GM18519 (cell line): ENCODE results near the gene LENG8.
"Not testable (repeated sequence)": the region's sequence is repeated elsewhere in the genome, so short reads cannot be mapped to it uniquely, and the experiment has no call there.

Experiments used
- ATAC-seq: cut with Tn5 transposase; IDR thresholded peaks from one replicate; pipeline ENCODE4 v1.9.1; 2021; ENCODE audit warnings: mild to moderate bottlenecking, moderate library complexity; ENCODE audit not compliant: unreplicated experiment, low FRiP score

LENG8 gene

GRCh38 chr19:54475706-54476105 lies 26.7 kb downstream of the LENG8 start:
- ATAC-seq = no peak

DNA sequence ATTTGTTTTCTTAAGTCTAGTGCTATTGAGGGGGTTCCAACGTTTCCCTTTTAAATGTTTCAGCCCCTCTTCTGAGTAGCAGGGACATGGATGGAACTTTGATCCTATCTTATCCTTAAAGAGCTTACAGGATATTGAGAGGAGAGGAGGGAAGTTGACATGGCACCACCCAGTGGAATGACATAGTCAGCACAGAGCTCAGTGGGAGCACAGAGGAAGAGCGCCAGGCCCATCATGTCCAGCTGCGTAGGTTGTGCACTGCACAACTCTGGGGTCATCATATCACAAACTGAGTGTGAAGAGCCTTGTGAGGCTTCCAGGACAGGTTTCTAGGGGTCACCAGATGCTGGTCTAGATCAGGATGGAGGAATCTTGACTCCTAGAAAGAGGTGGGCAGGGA lies 28.7 kb downstream of the LENG8 start:
- ATAC-seq = no peak

- no peak for ATAC-seq
Measured at GRCh38 chr19:54478677-54479266, 29.8 kb downstream of the LENG8 start.

GRCh38 chr19:54480051-54480450 lies 31.1 kb downstream of the LENG8 start:
- ATAC-seq = no peak

GRCh38 chr19:54481326-54481930 lies 32.4 kb downstream of the LENG8 start:
- no peak for ATAC-seq

- ATAC-seq = no peak
Measured at GRCh38 chr19:54482889-54483288, 33.9 kb downstream of the LENG8 start.

- no peak for ATAC-seq
Measured at GRCh38 chr19:54484451-54484850, 35.5 kb downstream of the LENG8 start.

DNA sequence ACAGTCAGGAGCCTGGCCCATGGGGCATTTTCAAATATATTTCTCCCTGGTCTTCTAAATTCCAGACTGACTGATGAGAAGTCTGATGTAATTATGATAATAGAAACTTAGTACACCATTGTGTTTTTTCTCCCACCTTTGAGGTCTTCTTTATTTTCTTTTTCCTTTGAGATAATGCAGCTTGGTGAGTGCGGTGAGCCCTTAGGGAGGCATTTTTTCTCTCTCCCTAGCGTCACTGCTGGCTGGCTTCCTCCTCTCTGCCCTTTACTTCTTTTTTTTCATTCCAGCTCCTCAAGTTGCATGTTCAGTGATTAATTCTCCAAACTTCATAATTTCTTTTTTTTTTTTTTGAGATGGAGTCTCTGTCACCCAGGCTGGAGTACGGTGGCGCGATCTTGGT lies 36.9 kb downstream of the LENG8 start:
- no peak for ATAC-seq

- no peak for ATAC-seq
Measured at GRCh38 chr19:54489341-54489740, 40.3 kb downstream of the LENG8 start.

DNA sequence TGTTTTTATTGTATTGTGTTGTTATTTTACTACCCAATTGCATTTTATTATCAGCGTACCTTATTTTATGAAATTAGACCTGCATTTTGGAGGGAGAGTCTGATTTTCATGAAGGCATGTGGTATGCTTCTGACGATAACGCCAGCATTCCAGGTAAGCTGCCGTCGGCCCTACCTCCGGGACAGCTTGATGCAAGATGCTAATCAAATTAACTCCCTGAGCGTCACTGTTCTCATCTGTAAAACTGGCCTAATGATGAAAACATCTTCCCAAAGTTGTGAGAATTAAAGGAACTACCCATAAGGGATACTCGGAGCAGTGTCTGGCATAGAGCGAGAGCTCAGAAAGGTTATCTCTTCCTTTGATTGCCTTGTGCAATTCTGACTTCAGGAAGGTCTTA lies 40.8 kb downstream of the LENG8 start:
- no peak for ATAC-seq

DNA sequence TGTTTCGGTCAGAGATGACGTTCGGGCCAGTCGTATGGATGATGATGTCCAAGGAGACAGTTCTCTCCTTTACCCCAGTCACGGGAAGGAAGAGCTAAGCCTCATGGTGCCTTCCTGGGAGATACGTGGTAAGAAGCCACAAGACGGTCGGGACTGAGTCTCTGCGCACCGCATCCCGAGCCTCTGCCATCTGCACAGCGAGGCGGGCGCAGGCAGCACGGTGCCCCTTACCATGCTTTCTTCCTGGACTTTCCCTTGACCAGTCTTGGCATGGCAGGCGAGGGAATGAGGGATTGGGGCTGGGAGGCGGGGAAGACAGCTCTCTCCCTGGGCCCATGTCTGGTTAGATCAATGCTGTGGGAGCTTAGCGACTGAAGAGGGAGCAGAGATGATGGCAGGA lies 43.6 kb downstream of the LENG8 start:
- no peak for ATAC-seq

DNA sequence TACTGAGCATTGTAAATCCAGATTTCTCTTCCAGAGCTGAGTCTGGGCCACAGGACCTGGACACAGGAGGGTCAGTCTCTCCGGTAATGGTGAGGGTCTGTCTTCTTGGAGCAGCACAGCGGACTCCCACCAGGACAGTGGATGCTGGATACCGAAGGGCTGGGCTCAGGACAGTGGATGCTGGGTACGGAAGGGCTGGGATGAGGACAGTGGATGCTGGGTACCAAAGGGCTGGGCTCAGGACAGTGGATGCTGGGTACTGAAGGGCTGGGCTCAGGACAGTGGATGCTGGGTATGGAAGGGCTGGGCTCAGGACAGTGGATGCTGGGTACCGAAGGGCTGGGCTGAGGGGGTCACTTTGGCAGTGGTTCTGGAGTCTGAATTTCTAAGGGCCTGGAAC lies 44.1 kb downstream of the LENG8 start:
- not testable (repeated sequence) for ATAC-seq

DNA sequence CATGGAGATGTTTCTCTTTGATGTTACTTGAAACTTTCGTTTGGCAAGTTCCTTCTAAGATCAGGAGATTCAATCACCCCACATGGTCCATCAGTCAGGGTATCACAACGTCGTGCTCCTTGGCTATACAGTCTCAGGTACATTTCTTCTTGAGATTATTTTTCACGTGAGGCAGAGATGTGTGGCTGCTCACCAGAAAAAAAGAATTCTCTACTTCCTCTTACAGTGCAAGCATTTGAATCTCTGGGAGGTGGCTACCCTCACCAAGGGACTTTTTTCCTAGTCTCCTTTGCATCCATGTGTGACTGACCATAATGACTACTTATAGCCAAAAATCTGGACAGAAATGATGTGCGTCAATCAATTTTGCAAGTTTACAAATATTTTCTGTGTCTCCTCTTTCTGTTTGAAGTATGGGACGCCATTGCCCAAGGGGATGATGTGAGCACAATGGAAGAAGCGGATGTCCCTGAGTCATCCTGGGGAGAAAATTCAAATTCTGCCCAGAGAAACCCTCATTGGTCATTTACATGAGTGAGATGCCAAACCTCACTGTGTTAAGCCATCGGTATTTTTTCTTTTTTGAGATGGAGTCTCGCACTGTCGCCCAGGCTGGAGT lies 45.1 kb downstream of the LENG8 start:
- ATAC-seq = no peak

GRCh38 chr19:54495284-54495683 lies 46.3 kb downstream of the LENG8 start:
- not testable (repeated sequence) for ATAC-seq

GRCh38 chr19:54497747-54498450 lies 48.9 kb downstream of the LENG8 start:
- not testable (repeated sequence) for ATAC-seq

GRCh38 chr19:54498451-54498772 lies 49.4 kb downstream of the LENG8 start:
- ATAC-seq = not testable (repeated sequence)

DNA sequence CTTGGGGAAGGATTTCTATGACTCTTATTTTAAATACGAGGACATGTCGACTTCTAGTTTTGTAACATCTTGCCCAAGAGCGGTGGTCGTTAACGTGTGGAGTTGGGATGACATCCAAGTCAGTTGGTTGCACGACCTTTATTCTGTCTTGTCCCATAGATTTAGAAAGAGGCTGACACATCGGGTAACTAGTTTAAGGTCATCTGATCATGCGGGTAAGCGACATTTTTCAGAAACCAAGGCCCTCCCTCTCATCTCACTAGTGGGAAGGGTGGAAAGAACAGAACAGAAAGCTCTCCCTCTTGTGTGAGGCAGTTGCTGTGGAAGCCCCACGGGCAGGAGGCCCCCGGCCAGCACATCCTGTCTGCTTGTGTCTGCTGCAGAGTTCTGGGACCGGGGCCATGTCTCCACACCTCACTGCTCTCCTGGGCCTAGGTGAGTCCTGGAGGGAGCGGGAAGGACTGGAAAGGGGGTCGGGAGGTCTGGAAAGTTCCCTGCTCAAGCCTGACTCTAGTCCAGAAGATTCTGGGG lies 53.6 kb downstream of the LENG8 start, which contains the start of gene LAIR2:
Gene LAIR2, plus strand, starts transcription at position 314 of the 531 bp plus-strand sequence. Its CDS starts 88 bp downstream, at position 402.
- ATAC-seq = no peak

- ATAC-seq = not testable (repeated sequence)
Measured at GRCh38 chr19:54505542-54505941, 56.5 kb downstream of the LENG8 start.

GRCh38 chr19:54506079-54506478 lies 57.1 kb downstream of the LENG8 start:
- ATAC-seq = no peak

DNA sequence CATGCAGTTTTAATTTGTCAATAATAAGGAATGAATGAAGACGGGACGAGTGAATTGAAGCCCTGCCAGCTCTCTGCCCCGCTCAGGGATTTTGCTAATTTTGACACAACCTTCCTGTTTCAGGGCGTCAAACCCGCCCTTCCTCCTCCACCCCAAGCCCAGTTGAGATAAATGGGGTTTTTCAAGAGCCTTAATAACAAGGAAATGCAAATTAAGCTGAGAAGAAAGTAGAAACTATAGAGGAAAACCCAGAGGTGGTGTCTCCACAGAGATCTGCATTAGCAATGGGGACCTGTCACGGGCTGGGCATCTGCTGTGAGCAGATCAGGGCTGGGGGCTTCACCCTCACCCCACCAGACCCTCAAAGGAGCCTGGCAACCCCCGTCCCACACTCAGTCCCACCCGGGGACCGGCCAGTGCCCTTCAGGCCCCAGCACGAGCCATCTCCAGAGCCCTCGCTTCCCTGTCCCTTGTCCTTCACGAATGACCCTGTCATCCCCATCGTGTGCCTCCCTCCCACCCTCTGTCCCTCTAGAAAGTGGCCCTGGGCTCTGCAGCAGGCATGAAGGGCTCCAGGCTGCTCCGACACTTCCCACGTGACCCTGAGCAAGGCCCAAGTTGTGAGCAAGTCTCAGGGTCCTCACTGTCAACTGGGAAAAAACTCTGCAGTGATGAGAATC lies 58.2 kb downstream of the LENG8 start:
- ATAC-seq = not testable (repeated sequence)

DNA sequence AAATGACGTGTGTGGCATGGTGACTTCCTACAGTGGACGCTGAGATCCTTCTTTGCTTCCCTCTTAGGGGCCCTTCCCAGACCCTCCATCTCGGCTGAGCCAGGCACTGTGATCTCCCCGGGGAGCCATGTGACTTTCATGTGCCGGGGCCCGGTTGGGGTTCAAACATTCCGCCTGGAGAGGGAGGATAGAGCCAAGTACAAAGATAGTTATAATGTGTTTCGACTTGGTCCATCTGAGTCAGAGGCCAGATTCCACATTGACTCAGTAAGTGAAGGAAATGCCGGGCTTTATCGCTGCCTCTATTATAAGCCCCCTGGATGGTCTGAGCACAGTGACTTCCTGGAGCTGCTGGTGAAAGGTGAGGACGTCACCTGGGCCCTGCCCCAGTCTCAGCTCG lies 58.8 kb downstream of the LENG8 start:
- ATAC-seq = no peak
